Activated T-helper 9 cell treated with anti-CD3 and anti-CD28 coated beads, Interleukin-2, amount 50 U/mL, for 16 hours (primary cell): ENCODE measurements around the gene MAGEF1.
"Not testable (repeated sequence)": the region's sequence is repeated elsewhere in the genome, so short reads cannot be mapped to it uniquely, and the experiment has no call there.

Experiments
- DNase-seq: peaks from one replicate; pipeline ENCODE4 v3.0.0-alpha.2; 2020; ENCODE audit warnings: low read depth

Gene MAGEF1

DNA sequence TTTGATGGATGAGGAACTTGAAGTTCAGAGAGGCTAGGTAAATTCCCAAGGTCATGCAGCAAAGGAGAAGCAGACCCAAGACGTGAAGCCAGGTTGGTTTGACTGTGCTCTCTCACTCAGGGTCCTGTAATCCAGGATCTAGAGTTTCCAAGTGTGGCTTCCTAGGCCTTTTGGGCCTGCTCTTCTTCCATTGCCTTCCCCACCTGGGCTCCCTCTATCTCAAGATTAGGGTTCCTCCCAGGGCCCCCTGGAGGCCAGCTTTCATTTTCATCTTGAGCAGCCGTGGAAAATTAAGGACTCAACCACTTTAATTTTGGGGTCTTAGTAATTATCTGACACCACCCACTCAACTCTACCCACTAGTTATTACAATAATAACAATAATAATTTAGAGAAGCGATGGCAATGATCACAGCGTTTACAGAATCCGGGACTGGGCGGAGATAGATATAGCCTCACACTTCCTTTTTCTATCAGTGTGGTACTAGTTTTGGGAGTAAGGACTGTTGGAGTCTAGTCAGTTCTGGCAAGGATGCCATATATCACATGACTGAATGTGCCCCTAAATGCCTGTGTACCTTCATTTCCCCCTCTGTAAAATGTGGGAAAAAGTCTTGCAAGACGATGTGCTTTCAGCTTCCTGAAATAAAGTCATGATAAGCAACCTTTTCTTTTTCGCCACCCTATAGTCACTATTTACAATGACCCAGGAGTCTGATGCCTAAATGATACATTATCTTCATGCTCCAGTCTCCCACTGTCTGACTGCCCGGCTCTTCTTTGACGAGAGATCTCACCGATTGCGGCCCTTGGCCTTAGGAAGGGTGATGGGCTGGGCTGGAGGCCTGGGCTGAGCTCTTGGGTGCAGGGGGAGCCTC is 30.2 kb upstream of the MAGEF1 start:
- DNase-seq, result no peak

DNA sequence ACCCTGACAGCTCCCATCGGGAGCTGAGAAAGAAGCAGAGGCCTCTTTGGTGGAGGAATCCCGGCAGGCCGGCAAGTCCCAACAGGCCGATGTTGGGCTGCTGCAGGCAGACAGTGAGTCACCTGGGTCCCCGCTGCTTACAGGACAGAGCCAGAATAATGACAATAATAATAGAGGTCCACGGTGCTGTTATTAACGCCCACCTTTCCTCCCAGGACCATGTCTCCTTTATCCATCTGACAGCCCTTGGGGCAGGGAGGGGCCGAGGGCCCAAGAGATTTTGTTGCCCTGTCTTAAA is 29.3 kb upstream of the MAGEF1 start:
- no peak for DNase-seq

DNA sequence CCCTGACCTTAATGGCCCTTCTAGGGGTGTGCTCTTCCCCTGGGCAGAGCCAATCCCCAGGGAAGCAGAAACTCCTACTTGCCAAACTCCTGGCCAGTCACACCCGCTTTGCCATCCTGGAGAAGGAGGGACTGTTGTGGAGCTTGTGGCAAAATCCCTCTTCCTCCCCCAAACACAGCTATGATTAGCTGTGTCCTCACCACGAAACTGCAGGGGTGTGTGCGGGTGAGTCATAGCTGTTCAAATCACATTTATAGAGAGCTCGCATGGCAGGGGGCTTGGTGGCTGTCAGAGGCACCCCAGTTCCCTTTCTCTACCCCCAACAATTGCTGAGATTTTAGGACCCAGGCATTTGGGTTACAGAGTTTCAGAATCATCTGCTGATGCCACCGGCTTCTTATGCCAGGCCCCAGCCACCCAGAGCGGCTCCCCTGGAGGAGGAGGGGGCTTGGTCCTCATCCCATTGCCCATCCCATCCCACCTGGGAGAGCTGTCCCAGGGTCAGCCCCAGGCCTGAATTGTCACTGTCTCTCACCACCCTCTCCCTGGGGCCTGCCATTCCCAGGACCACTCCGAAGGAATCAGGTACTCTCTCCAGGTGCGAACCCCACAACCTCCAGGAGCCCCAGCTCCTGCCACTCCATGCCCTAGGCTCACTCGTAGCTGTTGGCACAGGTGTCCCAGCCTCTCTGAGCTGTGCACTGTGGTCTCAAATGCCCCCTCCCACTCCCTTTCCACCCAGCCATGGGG is 28.8 kb upstream of the MAGEF1 start:
- no peak for DNase-seq

DNA sequence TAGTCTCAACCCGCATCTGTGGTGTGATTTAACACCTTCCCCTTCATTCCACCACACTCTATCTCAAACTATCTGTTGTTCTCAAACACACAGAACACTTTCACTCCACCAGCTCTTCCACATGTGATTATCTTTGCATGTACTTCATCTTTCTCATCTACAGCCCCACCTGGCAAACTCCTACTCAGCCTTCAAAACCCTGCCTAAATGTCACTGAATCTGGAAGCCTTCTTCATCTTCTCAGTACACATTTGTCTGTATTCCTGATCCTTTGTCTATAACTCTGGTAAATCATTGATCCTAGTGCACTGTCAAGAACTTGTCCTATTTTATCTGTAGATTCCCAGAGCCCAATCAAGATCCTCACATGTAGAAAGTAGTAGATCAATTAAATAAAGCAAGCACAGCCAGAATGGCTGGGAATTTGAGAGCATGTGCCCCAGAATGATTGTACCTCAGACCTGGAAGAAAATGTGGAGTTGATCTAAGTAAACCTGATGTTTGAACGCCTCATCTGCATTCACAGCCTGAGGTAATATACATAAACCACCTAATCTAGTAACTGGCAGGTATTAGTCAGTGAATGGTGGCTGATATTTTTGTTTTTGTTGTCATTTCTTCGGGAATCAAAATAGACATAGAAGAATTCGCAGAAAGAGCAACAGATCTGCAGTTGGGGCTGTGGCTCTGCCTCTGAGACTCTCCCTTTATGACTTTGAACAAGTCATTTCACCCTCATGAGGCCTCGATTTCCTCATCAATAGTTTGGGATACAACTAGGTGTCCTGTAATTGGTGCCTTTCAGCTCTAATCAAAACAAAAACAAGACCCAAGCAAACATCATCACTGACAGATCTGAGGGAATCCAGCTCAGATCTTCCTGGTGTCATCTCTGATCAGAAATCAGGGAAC is 28.0 kb upstream of the MAGEF1 start:
- DNase-seq, result no peak

DNA sequence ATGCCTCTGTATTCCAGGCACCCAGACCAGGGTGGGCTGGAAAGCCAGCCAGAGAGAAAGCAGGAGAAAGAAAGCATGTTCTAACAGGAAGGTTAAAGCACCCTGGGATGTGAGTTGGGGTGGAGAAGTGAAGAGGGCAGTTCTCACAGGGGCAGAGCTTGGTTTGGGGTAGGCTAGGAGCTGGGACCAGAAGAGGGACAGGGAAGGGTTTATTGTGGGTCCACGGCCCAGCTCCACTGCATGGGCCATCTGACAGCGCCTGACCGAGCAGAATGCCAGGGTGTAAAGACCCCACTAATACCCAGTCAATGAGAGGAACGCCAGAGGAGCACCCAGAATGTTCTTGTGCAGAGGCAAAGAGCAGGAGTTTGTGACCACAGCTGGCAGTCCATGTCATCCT is 27.1 kb upstream of the MAGEF1 start:
- DNase-seq, result no peak

DNA sequence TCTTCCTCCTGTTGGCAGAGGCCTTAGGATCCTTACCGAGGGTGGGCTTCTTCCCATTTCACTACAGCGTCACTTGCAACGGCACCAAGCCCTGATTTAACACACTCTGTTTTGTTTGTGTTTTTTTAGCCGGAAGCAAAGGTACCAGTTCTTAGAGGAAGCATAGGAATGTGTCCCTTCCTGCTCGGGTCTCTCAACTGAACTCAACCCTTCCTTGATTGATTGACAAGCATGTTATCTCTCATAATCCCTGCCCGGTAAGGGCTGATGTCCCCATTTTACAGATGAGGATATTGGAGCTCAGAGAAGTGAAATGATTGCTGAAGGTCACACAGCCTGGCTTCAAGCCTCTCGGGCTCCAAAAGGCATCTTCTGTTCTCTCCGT is 26.6 kb upstream of the MAGEF1 start:
- no peak for DNase-seq

DNA sequence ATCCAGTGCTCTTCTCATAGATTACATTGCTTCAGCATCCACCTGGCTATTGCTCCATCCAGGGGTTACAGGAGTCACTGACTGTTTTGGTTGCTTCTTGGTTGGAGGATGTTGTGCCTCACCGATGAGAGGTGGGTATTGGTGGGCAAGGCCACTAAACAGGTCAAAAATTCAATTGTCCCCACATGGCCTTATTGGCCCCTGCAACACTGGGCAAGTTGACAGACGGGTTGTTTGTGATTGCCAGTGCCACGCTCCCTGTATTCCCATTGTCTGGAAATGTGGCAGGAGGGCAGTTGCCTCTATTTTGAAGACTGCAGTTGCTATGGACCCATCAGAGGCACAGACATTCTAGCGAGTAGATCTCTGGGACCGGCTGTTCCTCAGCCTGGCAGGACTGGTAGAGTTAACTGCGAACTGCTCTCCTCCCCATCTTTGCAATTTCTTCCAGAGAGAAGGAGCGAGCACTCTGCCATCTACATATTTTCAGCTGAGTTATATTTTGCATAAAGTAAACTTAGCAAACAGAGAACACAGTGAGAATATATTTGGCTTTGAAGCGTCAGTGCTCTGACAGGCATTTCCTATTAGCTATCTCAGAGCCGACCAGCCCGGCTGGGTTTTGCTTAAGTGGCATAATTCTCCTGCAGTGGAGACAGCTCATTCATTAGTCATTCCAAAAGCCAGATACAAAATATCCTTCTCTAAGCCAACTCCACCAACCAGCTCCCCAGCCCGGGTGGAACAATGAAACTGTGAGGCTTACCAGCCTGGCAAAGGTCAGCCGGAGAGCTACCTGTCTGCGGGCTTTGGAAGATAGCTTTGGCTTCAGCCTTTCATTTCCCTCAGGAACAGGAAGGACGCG is 26.0 kb upstream of the MAGEF1 start:
- DNase-seq, result no peak

DNA sequence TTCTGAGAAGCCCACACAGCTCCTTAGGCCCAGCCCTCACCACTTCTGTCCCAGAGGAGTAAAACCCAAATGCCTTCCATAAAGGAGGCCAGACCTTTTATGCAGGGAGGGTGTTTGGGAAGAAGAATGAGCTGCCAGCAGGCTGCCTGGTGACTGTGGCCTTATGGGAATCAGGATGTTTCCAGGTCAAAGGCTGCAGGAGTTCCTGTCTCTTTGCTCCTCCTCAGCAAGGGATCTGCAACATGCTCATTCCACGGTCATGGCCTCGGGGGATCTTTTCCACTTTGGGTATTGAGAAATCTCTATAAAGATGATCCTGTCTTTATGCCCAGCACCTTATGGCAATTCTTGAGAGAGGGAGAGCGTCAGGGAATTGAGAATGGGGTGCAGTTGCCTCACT is 25.2 kb upstream of the MAGEF1 start:
- no peak for DNase-seq

DNA sequence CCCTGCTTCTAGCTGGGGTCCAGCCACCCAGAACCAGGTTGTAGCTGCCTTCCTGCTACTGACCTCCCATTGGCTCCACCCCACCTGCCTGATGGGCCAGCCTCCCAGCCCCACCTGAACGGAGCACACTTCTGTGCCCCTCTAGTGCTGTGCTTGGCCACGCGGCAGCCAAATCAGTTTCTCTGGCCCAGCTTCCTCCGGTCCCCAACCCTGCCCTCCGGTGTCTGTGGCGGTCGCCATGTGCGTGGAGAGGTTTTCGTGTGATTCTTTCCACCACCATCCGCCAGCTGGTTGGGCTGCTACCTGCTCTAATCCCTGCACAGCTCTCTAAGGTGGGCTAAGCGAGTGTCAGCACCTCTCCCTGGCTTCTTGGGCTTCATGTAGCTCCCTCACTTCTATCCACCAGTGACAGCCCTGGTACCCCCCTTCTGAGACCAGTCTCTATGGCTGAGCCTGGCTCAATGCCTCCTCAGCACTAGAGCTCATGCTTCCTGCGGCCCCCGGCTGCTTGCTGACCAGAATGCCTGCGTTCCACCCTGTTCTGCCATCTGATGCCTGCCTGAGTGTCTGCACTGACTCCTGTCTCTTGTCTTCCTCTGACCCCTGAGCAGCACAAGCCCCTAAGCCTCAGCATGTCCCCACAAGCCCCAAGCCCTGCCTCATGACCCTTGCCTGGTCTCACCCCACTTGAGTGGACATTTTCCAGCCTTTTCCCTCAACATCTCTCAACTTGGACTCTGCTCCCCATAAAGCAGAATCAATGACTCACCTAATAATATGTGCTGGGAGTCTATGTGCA is 23.2 kb upstream of the MAGEF1 start:
- DNase-seq, result no peak

DNA sequence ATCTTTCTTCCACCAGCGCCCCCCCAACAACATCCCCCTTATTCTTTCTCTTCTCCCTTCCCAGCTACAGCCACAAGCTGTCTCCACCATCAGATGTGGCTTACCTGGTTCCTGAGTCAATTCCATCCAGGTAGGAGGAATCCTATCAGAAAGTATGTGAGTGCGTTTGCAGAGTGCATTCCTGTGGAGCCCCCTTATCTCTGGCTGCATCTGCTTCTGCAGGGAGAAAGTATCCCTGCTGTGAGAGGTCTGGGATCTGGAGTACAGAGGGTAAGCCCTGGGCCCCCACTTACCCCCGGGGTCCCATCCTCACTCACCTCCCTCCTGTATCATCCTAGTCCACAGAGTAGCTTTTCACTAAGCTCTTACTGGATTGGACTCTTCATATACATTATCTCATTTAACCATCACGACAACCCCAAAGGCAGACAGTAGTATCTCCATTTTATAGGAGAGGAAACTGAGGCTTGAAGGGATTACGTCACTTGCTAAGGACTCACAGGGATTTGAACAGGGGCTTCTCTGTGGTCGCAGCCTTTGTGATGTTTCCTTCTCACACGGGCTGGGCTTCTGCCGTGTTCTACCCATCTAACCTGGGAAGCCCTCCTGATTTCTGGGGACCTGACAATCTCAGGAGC is 22.2 kb upstream of the MAGEF1 start:
- DNase-seq, result no peak

DNA sequence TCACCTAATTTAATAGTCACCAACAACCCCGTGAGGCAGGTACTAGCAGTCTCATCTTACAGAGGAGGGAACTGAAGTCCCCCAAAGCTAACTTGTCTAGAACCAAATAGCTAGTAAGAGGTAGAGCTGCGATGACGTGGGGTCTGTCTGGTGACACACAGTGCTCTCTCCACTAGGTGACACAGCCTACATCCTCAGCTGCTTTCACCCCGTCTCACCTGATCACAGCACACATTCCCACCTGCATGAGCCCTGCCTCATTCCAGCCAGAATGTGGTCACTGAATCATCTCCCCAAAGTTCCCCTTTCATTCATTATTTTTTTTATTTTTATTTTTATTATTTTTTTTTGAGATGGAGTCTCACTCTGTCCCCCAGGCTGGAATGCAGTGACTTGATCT is 21.3 kb upstream of the MAGEF1 start:
- no peak for DNase-seq

DNA sequence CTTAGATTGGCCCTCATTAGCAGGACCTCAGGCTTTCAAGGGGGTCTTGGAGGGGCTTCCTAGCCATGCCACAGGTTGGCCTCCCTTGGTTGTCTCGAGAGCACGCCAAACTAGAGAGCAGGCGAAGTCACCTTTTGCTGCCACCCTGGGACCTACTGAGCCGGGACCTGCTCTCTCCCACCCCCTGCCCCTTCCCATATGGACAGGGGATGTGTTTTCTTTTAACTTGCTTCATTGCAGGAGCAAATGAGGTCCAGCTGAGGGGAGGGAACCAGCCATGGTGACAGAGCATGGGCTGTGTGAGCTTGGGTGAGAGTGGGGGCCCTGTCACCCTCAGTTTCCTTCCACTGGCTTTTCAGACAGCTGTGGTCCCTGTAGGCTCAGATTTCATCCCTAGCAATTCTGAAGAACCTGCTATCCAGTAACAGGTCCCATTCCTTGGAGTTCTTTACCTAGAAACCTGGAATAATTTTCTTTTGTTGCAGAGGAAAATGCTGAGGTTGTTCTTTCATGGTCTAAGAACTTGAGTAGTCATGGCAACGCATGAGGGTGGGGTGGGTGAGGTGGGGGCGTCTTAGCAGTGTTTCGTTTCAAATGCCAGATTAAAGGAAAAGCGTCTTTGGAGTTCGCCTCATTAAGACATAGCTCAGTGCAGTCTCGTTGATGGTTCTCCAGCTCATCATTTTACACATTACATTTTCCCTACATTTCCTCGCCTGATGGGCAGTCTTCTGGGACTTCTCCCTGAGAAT is 20.1 kb upstream of the MAGEF1 start:
- no peak for DNase-seq

DNA sequence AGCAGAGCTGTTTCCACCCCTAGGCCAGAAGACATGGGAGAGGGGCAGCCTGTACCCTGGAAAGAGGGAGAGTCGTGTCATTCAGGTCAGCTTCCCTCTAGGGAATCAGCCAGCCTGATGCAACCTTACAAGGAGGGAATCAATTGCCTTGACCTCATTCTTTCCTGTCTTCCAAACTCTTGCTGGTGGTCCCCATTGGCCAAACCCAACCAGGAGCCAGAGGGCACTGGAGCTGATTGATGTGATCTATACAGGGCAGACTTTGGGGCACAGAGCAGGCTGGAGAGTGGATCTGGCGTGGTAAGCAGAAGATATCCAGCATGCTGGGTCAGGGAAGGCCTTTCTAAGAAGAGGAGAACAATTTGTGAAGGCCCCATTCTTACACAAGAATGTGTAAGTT is 19.1 kb upstream of the MAGEF1 start:
- DNase-seq, result no peak

DNA sequence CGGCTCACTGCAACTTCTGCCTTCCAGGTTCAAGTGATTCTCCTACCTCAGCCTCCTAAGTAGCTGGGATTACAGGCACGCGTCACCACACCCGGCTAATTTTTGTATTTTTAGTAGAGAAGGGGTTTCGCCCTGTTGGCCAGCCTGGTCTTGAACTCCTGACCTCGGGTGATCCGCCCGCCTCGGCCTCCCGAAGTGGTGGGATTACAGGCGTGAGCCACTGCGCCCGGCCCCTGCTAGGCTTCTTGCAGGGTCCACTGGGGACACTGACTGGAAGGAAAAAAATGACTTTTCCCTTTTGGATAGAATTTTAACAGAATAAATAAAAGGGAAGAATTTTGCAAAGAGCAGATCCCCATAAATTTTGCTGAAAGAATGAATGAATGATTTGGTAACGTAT is 17.3 kb upstream of the MAGEF1 start:
- not testable (repeated sequence) for DNase-seq

DNA sequence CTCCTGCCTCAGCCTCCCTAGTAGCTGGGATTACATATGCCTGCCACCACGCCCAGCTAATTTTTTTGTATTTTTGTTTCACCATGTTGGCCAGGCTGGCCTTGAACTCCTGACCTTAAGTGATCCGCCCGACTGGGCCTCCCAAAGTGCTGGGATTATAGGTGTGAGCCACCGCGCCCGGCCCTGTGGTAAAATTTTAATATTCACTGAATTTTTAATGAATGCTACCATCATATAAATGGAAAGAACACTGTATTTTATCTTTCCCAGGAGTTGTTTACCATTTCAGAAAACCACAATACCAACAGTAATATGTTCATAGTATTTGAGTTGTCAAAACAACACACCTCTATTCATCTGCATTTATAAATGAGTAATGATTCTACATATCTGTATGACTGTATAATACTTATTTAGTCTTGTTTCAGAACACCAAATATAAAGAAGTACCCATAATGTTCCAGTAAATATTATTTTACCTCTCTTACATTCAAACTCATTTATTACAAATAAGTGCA is 16.2 kb upstream of the MAGEF1 start:
- no peak for DNase-seq

DNA sequence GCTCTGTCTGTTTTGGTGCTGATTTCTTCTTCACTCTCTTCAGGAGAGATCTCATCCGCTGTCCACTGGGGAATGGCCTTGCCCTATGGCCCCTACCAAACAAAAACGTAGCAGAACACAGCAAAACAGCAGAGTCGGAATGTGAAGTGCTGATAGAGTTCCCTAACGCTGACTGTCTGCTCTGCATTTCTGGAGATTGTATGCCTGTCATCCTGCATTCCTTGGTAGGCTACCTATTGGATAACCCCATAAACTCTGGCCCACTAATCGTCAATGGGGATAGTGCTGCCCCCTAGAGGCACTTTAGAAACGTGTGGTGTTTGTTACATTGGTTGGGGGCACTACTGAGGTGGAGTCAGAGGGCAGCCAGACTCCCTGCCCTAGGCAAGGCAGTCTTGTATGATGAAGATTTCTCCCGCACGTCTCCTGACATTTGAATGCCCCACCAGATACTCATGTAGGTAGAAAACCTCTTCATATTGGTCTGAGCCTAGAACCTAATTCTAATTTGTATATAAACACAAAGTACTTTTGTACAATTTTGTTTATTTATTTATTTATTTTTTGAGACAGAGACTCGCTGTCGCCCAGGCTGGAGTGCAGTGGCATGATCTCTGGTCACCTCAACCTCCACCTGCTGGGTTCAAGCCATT is 15.6 kb upstream of the MAGEF1 start:
- peak; percentile 4 for DNase-seq

DNA sequence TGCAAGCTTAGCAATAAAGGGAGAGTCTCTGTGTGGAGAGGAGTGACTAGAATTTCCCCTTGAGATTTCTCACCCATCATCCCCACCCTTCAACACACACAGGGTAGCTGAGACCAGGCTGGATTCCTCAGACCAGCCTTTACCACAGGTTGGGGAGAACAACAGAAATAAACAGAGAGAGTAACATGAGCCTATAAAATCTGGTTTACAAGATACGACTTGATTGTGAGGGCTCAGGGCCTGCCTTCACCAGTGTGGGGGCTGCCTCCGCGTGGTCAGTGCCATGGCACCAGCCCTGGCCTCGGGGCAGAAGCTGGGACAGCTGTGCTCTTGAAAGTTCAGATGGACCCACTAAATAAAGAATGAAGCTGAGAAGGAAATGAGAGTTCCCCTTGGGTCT is 14.6 kb upstream of the MAGEF1 start:
- DNase-seq, result no peak

DNA sequence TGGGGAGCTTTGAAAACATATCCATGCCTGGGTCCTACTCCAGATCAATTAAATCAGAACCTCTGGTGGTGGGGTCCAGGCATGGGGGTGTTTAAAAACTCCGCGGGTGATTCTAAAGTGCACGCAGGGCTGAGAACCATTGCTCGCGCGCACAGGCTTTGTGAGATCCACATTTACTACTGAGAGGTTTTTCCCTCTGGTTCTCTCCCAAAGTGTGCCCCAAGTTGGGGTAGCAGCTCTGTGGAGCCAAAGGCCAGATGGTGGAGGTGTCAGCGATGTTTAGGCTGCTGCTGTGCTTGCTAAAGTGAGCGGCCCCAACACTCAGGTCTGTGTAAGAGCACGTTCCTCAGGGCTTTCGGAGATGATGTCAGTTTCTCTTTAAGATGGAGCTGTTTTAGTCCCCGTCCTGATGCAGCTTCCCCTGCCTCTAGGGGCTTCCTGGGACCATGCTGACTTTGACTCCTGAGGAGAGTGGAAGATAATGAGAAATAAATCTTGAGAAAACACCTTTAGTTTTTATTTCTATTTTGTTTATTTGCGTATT is 13.4 kb upstream of the MAGEF1 start:
- no peak for DNase-seq

DNA sequence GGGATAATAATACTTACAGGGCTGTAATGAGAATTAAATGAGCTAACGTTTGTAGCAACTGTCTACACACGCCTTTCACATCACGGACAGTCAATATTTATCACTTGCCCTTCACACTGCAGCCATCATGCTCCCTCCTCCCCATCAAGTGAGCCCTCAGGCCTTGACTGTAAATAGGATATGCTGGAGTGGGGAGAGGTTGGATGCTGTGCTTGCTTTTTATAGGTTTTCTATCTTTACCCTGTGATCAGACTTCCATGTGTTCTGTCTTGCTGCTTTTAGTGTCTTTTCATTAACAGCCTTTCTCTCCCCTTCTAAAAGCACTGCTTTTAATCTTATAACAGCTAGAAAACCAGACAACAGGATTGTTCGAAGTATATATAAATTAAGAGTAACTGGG is 12.8 kb upstream of the MAGEF1 start:
- DNase-seq, result no peak
